ENCODE results near the gene MRPL10. TPM values are rescaled to one million over a fixed set of nuclear protein-coding genes. Genes with fewer than 3 reads are reported as not detected.

Gene MRPL10
- total RNA-seq, 1 experiment from 2014 or later, result 54.7 TPM

DNA sequence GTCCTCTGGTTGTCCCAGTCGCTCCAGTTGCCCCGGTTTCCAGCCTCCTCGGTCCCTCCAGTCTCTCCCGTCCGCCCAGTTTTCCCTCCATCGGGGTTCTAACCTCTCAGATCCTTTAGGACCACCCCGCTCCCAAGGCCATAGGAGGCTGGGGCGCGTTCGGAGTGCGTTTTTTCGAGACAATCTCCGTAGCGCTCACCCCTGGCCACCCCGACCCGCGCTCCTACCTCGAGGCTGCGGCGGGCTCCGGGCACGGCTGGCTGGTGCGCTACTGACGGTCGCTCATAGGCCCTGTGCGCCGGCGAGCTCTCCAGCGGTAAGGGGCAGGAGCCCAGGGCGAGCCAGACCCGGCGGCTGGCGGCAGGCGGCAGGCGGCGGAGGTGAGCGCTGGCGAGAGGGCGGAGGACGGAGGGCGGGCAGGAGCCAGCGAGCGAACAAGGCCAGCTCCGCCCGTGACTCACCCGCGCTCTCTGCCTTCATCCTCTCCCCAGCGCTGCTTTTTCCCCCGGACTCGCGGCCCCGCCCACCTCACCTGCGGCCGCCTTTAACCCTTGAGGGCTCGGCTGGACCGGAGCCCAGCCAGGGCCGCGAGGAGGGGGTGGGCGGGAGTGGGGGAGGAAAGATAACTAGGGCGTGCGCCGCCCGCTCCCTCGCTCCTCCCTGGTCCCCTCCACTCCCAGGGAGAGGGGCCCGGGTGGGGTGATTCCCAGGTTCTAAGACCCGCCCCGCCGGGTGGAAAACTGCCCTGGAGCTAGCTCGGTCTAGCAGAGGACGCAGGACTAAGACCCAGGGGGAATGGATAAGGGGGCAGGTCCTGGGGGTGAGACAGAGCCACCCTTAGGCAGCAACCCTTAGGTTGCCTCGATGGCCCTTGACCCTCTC lies 19.6 kb upstream of the MRPL10 start, which contains the start of gene SP6:
Gene SP6 (minus strand): TSS at position 472 of the 882 bp plus-strand sequence. CDS start 2,734 bp downstream, outside the sequence.
- H3K9me3 ChIP-seq (replicated peaks), result no peaks in the 10 kb centered on the region
- H3K27ac ChIP-seq, result no peak within 1 kb of the TSS
- peaks cover 13% of the 10 kb centered on the region for H3K4me1 ChIP-seq (replicated peaks)
- no peak within 1 kb of the TSS for H3K4me3 ChIP-seq
- H3K36me3 ChIP-seq, result no peaks in the 10 kb centered on the region
- peaks cover 96% of the 10 kb centered on the region for H3K27me3 ChIP-seq (replicated peaks)
- DNase-seq (ENCODE audit: low read depth in 1 of 2, low spot score in 2 of 2), result peak in 1 of 2 experiments; percentile 24

DNA sequence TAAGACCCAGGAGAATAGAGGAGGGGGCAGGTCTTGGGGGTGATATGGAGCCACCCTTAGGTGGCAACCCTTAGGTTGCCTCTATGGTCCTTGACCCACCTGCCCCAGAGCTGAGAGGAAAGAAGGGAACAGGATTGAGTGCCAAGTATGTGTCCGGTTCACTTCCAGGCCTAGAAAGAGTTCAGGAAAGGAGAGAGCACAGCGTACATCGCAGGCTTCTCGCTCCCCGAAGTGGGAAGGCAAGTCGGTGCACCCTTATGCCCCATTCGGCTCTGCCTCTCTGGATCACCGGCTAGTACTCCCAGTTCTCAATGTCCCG lies 19.0 kb upstream of the MRPL10 start:
- Histone ChIP-seq H3K4me3 (no peak overlapping the region), H3K27ac (no peak overlapping the region), H3K36me3 (no peaks in the 10 kb centered on the region), H3K9me3 (replicated peaks) (no peaks in the 10 kb centered on the region), H3K27me3 (replicated peaks) (peaks cover 98% of the 10 kb centered on the region), H3K4me1 (replicated peaks) (peaks cover 13% of the 10 kb centered on the region)
- no peak for DNase-seq (ENCODE audit: low read depth in 1 of 2, low spot score in 2 of 2)

DNA sequence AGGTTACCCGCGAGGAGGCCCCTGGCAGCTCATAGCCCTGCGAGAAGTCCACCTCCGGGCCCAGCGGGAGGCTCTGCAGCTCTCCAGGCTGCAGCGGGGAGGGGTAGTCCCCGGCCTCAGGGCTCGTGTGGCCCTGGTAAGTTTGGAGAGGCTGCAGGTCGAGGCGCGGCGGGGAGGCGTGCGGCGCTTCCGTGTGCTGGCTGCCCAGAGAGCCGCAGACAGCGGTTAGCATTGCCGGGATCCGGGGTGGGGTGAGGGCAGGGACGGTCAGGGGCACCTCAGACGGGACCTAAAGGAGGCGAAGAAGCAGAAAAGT lies 16.8 kb upstream of the MRPL10 start:
- H3K4me1 ChIP-seq (replicated peaks), result peaks cover 13% of the 10 kb centered on the region
- no peaks in the 10 kb centered on the region for H3K9me3 ChIP-seq (replicated peaks)
- no peak overlapping the region for H3K27ac ChIP-seq
- no peak overlapping the region for H3K4me3 ChIP-seq
- no peak for DNase-seq (ENCODE audit: low read depth in 1 of 2, low spot score in 2 of 2)
- no peaks in the 10 kb centered on the region for H3K36me3 ChIP-seq
- peaks cover 84% of the 10 kb centered on the region for H3K27me3 ChIP-seq (replicated peaks)

DNA sequence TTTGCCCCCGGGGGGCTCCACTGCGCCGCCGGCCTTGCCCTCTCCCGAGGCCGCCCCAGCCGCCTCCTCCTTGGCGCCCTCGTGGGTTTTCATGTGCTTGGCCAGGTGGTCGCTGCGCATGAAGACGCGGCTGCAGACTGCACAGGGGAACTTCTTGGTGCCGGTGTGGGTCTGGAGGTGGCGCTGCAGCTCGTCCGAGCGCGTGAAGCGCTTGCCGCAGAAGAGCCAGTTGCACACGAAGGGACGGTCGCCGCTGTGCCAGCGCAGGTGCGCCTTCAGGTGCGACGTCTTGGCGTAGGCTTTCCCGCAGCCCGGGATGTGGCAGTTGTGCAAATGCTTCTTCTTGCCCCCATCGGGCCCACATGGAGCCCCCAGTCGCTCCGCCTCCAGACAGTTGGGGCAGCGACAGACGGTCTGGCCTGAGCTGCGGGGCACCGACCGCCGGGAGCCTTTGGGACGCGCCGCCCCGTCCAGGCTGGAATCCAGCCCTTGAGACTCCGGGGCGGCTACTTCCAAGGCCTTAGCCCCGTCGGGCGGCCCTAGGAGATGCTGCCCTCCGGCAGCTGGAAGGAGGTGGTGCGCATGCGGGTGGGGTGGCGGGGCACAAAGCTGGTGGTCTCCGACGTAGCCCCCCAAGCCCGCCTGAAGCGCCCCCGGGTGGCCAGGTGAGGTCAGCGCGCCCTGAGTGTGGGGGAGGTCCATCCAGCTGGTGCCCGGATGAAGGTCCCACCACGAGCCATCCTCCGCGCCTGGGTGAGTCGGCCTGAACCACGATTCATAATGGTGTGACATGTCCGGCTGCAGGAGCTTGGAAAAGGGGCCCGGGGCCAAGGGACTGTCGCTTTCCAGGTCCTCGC lies 16.2 kb upstream of the MRPL10 start:
- Histone ChIP-seq H3K27ac (no peak overlapping the region), H3K27me3 (replicated peaks) (peaks cover 78% of the 10 kb centered on the region), H3K36me3 (no peaks in the 10 kb centered on the region), H3K4me3 (no peak overlapping the region), H3K9me3 (replicated peaks) (no peaks in the 10 kb centered on the region), H3K4me1 (replicated peaks) (peaks cover 13% of the 10 kb centered on the region)
- no peak for DNase-seq (ENCODE audit: low read depth in 1 of 2, low spot score in 2 of 2)

DNA sequence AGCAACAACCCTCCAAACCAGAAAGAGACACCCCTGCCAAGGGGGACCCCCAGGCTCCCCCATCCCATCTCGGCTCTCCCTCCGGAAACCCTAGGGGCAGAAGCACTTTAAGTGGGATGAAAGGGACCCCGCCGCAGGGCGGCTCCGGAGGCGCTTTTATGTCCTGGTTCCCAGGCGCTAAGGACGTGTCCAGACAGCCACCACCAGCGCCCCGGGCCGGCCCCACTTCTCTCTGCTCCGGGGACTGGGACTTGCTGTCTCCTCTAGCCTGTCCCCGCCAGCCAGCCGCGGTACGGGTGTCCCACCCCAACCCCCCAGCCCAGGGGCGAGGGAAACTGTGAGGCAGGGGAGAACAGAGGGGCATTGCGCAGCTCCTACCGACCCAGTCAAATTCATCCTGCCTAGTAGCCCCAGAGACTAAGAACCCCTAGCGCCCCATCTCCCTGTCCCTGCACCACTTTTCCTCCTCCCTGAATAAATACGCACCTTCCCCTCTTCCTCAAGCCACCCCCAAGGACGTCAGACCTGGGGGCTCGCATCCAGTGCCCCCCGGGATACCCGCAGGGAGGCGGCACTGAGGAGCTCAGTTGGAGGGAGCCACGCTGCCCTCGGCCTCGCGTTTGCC lies 15.5 kb upstream of the MRPL10 start:
- peaks cover 13% of the 10 kb centered on the region for H3K4me1 ChIP-seq (replicated peaks)
- H3K36me3 ChIP-seq, result no peaks in the 10 kb centered on the region
- H3K27ac ChIP-seq, result no peak overlapping the region
- no peak for DNase-seq (ENCODE audit: low read depth in 1 of 2, low spot score in 2 of 2)
- peaks cover 70% of the 10 kb centered on the region for H3K27me3 ChIP-seq (replicated peaks)
- no peaks in the 10 kb centered on the region for H3K9me3 ChIP-seq (replicated peaks)
- no peak overlapping the region for H3K4me3 ChIP-seq

DNA sequence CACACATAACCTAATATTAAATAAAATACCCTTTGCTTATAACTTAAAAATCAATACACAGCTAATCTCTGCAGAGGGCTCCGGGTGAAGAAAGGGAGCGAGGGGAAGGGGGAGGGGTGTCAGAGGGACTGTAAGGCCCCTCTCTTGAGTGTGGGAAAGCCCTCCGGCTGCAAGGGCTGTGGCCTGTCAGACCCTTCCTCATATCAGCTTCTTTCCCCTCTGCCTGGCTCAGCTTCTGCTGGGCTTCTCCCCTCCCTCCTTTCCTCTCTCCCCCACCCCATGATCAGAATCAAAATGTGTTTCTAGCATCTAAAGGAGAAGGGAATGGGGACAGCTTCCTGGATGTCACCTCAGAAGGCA lies 14.4 kb upstream of the MRPL10 start:
- H3K4me3 ChIP-seq, result no peak overlapping the region
- H3K4me1 ChIP-seq (replicated peaks), result peaks cover 11% of the 10 kb centered on the region
- DNase-seq (ENCODE audit: low read depth in 1 of 2, low spot score in 2 of 2), result no peak
- peaks cover 61% of the 10 kb centered on the region for H3K27me3 ChIP-seq (replicated peaks)
- H3K36me3 ChIP-seq, result no peaks in the 10 kb centered on the region
- H3K9me3 ChIP-seq (replicated peaks), result no peaks in the 10 kb centered on the region
- H3K27ac ChIP-seq, result no peak overlapping the region

DNA sequence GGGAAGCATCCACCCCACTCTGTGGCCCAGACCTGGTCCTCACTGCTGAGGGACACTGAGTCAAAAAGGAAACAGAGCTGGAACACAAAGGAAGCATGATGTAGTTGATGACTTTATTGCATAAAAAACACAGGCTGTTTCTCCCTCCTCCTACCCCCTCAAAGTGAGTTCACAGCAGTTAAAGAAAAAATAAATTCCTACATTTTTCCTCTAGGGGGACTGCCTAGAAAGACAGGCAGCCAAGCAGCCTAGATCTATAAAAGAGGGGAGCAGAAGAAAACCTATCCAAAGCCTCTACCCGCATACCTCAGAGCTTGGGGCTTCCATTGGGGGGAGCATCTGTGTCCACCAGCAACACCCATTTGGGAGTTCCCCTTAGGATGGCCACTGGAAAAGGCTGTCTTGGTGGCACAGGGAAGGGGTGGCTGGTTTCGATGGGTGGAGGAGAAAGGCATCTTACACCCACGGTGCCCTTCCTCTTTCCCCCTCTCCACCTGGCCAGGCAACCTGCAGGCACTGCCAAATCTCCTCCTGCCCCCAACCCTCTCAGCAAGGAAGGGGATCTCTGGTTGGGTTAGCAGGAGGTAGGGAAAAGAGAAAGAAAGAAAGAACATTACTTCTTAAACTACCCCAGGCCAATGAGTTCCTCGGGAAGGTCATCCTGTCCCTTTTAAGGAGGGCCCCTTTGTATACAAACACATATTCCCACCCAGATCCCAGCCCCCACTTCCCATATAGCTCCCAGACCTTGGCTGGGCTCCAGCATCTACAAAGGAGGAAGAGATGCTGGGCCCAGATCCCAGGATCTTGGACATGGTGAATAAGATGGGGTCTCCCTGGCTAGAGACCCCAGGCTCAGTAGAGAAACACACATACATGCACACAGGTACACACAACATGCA lies 13.7 kb upstream of the MRPL10 start:
- H3K36me3 ChIP-seq, result no peaks in the 10 kb centered on the region
- H3K27me3 ChIP-seq (replicated peaks), result peaks cover 55% of the 10 kb centered on the region
- no peak overlapping the region for H3K27ac ChIP-seq
- DNase-seq (ENCODE audit: low read depth in 1 of 2, low spot score in 2 of 2), result no peak
- no peaks in the 10 kb centered on the region for H3K9me3 ChIP-seq (replicated peaks)
- H3K4me1 ChIP-seq (replicated peaks), result peaks cover 16% of the 10 kb centered on the region
- H3K4me3 ChIP-seq, result no peak overlapping the region

DNA sequence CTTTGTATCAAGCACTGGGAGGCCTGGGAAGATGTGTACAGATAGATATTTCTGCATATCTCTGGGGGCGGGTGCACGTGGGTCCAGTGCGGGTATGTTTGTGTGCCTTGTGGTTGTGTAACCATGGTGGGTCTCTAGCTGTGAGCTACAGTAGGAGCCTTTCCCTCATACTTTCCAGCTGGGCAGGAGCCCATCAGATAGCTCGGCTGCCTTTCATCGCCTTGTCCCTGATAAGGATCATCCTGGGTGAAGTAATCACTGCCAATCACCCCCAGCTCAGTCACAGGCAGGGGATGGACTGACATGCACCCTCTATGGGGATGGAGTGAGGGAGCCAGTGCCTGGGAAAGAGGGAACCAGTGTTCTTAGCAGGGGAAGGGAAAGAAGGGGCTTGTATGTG lies 12.9 kb upstream of the MRPL10 start:
- peaks cover 1% of the 10 kb centered on the region; the same call in 1 of the 2 replicates for H3K36me3 ChIP-seq
- no peak overlapping the region for H3K4me3 ChIP-seq
- peaks cover 46% of the 10 kb centered on the region for H3K27me3 ChIP-seq (replicated peaks)
- no peak for DNase-seq (ENCODE audit: low read depth in 1 of 2, low spot score in 2 of 2)
- peaks cover 17% of the 10 kb centered on the region for H3K4me1 ChIP-seq (replicated peaks)
- no peak overlapping the region for H3K27ac ChIP-seq
- H3K9me3 ChIP-seq (replicated peaks), result no peaks in the 10 kb centered on the region

DNA sequence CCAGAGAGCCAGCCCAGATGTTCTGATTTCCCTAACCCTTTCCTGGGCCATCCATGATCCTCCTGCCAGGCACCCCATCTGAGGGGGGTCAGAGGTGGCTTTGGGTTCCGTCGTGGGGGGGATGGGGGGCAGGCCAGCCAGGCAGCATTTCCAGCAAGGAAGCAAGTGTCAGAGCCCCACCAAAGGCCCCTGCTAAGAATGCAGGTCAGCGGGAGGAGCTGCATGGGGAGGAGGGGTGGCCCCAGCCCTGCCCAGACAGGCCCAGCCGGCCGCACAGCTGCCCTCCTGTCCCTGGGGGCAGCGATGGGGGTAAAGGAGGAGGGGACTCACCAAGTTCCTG lies 12.0 kb upstream of the MRPL10 start:
- H3K4me1 ChIP-seq (replicated peaks), result peaks cover 17% of the 10 kb centered on the region
- no peak overlapping the region for H3K4me3 ChIP-seq
- no peak for DNase-seq (ENCODE audit: low read depth in 1 of 2, low spot score in 2 of 2)
- H3K36me3 ChIP-seq, result peaks cover 10% of the 10 kb centered on the region
- peaks cover 38% of the 10 kb centered on the region for H3K27me3 ChIP-seq (replicated peaks)
- H3K27ac ChIP-seq, result no peak overlapping the region
- H3K9me3 ChIP-seq (replicated peaks), result no peaks in the 10 kb centered on the region

DNA sequence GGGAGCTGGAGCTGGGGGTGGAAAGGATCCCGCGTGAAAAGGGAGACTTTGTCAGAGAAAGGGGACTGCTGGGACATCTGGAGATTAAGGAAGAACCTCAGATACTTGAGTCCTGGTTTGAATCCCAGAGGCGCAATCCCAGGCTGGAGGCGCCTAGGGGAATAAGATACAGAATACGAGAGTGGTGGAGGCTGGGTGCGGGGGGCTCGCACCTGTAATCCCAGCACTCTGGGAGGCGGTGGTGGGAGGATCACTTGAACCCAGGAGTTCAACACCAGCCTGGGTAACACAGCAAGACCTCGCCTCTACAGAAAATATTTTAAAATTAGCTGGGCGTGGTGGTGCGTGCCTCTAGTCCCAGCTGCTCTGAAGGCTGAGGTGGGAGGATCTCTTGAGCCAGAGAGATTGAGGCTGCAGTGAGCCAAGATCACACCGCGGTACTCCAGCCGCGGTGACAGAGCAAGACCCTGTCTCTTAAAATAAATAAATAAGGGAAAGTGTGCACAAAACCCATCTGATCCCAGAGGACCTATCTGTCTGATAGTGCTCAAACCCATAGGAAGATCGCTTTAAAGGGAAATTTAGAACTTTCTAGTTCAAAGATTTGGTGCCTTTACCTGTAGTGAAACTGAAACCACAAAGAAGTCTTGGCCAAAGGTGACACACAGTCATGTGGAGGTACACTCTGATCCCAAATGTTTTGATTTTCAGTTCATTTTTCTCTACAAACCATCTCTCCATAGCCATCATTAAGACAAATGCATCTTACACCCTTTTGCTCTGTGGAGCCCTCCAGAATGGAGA lies 10.3 kb upstream of the MRPL10 start:
- DNase-seq (ENCODE audit: low read depth in 1 of 2, low spot score in 2 of 2), result no peak
- peak overlapping the region; percentile 64 for H3K4me3 ChIP-seq

DNA sequence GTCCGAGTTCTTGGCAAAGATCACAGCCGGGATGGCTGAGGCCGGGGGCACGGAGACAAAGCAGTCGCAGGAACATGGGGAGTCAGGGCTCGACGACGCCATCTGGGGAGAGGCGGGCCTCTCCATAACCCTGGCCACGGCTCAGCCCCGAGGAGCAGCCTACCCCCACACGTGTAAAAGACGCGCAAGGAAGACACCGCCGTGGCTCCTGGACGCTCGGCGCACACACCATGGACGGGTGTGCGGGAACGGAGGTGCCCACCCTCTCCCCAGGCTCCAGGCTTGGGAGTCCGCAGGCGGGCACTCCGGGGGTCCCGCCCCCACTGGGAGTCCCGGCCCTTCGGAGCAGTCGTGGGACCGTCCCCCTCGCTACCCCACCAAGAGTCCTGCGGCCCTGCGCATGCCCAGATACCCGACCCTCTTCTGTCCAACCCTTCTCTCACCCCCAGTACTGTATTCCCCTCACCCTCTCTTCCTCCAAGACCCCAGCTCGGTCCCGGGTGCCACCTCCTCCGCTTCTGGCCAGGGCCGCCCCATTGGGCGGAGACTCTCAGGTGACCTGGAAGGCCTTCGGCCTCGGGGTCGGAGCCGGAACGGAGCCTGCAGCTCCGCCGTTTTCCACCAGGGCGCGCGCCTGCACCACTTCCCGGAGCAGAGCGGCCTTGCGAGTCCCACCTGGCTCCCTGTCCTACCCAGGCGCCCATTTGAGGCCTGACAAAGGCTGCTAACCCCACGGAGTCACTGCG lies 9.6 kb upstream of the MRPL10 start, which contains the start of gene SCRN2:
Gene SCRN2 (minus strand): TSS at position 532 of the 746 bp plus-strand sequence. CDS start 430 bp downstream, at position 102.
- H3K4me3 ChIP-seq, result peak within 1 kb of the TSS; percentile 64
- H3K27ac ChIP-seq, result no peak within 1 kb of the TSS
- H3K27me3 ChIP-seq (replicated peaks), result peaks cover 13% of the 10 kb centered on the region
- peak; percentile 91 to 93 for DNase-seq (ENCODE audit: low read depth in 1 of 2, low spot score in 2 of 2)
- peaks cover 24% of the 10 kb centered on the region for H3K36me3 ChIP-seq
- H3K4me1 ChIP-seq (replicated peaks), result peaks cover 8% of the 10 kb centered on the region
- H3K9me3 ChIP-seq (replicated peaks), result no peaks in the 10 kb centered on the region

More for the DNA sequence above, 10.3 kb upstream of the MRPL10 start:
- peaks cover 21% of the 10 kb centered on the region for H3K36me3 ChIP-seq
- H3K9me3 ChIP-seq (replicated peaks), result no peaks in the 10 kb centered on the region
- peaks cover 21% of the 10 kb centered on the region for H3K27me3 ChIP-seq (replicated peaks)
- H3K4me1 ChIP-seq (replicated peaks), result peaks cover 8% of the 10 kb centered on the region
- H3K27ac ChIP-seq, result no peak overlapping the region
